Dedifferentiated amniotic fluid mesenchymal stem cell (primary cell): Measurements from ENCODE around the gene WNT9B.

Source experiments
- DNase-seq: peaks from one replicate; pipeline ENCODE4 v3.0.0-alpha.2; 2016; ENCODE audit errors: extremely low spot score

Gene WNT9B

DNA sequence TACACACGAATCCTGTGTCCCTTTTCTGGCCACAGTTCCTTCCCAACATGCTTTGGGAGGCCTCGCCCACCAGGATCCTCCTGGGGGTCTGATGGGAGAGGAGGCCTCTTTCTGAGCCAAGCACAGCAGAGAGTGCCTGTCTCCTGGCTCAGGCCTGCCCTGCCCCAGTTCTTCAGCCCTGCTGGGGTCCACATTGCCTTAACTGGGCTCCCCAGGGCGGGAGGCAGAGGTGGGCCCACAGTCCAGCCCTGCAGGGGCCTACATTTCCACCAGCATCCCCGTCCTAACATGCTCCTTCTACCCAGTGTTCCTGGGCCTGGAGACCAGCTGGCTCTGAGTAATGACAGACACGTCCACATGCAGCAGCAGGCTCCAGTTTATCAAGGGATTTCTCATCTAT is 29.6 kb downstream of the WNT9B start:
- no peak for DNase-seq

DNA sequence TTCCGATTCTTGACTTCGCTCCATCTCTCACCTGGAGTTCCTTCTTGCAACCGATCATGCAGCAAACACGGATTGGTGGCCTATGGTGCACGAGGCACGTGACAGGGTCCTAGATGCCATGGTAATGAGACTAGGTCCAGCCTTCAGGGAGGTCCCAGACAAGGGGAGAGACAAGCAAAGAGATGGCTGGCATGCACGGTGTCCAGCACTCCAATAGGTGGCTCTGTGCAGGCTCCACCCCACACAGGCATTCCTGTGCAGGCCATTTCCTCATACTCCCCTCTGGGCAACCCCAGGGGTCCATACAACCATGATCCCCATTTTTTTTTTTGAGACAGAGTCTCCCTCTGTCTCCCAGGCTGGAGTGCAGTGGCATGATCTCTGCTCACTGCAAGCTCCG is 31.3 kb downstream of the WNT9B start:
- no peak for DNase-seq

DNA sequence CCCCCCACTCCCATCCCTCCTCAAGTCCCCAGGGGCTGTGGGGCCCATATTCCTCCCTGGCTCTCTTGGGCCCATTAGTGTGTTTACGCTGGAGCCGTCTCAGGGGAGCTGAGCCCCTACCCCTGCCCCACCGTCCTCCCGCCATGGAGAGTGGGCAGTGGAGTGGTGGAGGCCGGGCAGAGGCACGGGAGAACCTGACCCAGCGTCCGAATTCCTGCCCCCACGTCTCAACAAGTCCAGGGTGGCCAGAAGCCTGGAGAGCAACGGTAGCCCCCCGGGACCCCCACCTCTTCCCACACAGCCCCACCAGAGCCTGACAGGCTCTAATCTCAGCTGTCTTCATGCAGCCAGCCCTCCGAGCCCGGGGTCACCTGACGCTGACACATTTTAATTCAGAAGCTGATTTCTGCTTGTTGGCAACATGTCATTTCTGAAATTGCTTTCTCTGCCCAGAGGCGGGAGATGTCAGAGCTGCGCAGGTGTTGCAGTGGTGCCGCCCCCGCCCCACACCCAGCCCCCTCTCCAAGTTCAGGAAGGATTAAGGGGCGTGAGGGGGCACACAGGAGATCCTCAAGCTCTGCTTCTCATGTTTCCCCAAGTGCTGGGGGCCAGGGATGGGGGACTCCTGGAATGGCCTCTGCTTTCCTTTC is 32.6 kb downstream of the WNT9B start:
- DNase-seq, result no peak

DNA sequence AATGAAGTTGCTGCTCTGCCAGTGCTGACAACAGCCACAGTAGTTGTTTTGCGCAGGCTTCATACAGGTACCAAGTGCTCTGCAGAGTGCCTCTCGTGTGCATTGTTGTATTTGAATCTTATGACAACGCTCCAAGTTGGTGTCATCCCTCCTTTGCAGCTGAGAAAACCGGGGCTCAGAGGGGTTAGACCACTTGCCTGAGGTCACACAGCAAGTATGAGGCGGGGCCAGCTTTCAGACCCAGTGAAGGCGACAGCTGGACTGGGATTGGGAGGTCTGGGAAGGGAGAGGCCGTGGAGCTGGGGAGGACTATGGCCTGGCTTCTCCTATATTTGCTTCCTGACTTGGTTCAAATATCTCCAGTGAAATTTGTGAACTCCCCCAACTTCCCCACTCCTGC is 33.2 kb downstream of the WNT9B start:
- DNase-seq, result no peak

DNA sequence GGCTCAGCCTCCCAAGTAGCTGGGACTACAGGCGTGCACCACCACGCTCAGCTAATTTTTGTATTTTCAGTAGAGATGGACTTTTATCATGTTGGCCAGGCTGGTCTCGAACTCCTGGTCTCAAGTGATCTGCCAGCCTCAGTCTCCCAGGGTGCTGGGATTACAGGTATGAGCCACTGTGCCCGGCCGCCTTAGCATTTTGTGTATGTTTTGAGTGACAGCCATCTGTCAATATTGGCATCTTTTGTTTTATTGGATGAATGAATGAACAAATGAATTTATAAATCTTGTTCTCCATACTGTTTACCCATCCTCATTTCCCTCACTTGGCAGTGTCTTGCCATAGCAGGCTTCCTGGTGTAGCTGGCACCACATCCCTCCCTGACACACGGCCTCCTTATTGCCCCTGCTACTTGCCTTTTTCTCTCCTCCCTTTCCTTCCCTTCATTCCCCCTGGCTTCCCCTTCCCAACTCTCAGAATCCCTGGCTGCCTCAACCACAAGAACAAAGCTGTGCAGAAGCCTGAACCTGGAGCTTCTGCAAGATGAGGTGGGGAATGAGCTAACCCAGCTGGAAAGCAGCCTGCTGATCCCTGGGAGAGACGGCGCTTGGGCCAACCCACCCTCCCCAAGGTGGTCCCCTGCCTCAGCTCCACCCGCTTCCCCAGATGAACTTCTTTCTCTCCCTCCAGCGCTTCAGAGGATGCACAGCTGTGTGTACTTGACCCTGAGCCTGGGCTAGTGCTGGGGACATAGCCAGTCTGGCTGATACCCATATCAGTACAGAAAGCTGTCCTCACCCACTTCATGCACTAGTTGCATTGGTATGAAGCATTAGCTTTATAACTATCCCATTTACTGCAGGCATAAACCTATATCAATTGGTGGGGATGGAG is 34.3 kb downstream of the WNT9B start:
- DNase-seq, result no peak

DNA sequence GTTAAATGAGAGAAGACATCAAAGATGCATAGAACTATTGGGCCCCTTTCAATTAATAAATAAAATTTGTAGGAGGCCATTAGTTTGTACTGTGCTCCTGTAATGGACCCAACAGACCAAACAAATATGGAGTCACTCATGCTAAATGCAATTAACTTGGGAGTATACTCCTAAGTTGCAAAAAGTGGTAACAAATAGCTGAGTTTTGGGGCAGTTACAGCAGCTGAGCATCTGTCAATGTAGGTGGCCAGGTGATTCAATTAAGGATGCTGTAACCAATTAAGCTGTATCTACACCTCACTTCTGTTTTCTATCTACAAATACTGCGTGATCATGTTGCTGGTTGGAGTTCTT is 34.9 kb downstream of the WNT9B start:
- no peak for DNase-seq

DNA sequence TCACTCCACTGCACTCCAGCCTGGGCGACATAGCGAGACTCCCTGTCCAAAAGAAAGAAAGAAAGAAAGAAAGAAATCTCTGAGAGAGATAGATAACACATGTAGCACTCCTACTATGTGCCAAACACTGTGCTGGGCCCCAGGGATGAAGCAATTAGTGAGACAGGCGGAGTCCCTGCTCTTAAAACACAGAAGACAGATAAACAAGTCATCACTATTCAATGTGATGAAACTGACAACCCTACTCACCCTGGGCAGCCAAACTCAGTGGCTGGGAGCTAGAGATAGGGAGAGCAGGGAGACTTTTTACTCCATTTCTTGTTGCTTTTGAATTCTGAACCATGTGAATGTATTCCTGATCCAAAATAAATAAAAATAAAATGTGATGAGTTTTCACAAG is 36.3 kb downstream of the WNT9B start:
- DNase-seq, result no peak

DNA sequence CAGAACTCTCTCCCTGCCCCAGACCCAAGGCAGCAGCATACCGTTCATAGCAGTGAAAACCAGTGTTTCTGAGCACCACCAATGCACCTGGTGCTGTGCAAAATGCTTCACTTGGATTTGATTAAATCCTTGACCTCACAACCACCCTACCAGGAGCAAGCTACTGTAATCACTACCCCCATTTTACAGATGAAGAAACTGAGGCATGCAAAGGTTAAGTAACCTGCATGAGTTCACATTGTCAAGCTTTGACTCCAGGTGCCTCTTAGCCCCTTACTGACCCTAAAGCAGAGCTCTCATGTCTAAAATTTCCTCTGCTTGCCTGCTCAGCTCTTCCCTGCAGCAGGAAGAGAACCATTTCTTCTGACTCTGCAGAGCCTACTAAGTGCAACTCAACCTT is 37.3 kb downstream of the WNT9B start:
- no peak for DNase-seq

DNA sequence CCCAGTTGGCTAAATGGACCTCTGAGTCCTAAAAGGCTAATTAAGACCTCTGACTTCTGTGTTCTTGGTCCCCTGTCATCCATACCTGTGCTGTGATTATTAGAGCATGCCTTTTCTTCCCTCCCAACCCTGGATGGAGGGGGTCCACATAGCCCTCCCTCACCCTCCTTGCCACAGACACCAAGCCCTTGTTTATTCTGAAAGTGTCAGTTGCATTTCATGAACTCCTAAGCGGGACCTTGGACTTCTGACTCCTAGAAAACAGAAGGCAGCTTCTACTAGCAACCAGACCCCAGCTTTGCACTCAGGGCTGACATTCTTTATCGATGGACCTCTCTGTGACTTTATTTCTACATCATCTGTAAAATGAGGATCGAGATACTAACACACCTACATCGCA is 38.1 kb downstream of the WNT9B start:
- no peak for DNase-seq

DNA sequence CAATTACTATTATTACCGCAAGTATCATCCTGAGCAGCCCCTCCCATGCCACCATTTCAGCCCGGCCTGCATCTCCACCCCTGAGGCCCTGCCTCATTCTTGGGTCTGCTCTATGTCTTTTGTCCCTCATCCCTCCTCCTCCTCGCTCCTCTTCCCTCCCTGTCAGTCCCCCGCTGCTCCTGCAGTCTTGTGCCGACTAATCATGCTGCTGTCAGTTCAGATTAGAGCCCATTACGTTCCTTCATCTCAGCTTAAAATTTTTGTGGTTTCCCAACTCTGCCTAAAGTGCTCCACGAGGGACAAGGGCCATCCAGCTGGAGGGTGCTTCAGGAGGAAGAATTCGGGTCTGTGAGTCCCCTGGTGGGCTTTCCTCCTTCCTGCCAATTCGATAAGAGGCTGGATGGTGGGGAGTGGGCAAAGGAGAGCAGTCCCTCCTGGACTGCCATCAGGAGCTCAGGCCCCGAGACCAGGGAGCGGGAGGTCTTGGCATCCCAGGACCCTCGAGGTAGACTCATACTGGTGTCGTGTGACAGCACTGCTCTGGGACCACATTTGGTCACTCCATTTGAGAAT is 38.7 kb downstream of the WNT9B start:
- no peak for DNase-seq

DNA sequence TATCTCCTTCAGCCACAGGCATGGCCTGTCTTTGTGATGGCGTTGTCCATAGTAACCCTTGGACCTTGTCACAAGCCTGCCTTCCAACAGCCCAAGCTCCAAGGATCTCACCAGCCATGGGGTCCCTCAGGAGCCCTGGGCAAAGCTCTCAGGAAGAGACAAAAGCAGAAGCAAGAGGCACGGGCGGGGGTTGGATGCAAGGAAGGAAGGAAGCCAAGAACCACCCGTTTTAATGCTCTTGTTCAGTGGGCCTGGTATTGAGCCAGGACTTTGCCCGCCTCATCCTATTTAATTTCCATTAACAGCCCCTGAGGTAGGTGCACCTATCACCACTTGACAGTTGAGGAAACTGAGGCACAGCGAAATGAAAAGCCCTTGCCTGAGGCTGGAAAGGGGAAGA is 39.3 kb downstream of the WNT9B start:
- no peak for DNase-seq

DNA sequence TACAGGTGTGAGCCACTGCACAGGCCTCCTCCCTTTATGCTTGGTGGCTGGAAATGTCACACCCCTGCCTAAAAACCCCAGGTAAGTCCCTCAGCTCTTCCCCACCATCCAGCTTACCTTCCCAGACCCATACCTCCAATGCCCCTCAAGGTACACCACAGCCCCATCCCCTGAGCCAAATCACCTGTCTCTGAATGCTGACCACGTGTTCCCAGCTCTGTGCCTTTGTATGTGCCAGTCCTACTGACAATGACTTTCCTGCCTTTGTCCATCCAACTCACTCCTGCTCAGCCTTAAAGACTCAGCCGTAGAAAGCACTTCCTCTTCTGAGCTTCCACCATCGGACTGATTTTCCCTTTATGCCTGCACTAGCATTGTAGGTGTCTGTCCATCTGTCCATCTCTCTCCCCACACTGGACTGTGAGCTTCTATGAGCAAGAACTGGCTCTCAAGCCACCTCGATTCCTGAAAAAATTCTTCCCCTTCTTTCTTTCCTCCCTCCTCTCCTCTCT is 40.9 kb downstream of the WNT9B start:
- no peak for DNase-seq

DNA sequence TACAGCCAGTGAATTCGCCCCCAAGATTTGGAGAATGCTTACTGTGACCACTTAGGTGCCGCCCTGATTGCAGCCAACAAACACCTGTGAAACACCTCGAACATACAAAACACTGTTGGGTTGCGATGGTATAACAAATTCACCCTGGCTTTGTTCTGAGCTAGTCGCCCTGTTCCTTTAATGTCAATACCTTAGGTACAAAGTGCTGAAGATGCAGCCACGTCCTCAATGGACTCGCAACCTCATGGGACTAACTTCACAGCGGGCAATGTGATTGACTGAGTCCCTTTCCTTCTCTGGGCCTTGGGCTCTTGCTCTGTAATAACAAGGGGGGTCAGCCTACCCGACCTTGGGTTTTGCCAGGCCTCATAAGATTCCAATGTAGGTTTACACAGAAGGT is 42.6 kb downstream of the WNT9B start:
- no peak for DNase-seq

DNA sequence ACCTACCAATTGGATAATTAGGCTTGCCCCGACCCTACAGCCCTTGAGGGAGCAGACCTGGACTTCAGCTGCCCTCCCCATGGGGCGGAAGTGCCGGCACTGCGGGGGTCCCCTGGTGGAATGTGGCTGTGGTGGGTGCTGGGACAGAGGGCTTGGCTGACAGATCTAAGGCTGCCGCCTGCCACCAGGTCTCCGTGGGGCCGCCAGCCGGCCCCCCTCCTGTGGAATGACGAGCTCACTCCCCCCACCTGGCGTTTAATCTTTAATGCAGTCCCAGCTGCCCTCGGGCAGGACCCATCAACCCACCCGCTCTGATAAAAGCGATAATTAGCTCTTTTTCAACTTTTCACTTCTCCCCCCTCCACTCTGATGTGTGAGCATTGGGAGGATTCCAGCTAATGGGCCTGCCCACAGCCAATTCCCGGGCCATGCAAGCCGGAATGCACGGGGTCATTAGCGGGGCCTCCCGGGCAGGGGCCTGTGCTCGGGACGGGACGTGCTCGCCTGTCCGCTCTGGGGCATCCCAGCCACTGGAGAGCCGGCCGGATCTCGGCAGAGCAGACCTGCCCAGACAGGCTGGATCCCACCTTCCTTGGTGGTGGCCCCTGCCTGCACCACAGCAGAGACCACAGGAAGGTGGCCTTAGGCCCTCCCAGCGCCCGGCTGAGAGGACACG is 43.2 kb downstream of the WNT9B start:
- no peak for DNase-seq

DNA sequence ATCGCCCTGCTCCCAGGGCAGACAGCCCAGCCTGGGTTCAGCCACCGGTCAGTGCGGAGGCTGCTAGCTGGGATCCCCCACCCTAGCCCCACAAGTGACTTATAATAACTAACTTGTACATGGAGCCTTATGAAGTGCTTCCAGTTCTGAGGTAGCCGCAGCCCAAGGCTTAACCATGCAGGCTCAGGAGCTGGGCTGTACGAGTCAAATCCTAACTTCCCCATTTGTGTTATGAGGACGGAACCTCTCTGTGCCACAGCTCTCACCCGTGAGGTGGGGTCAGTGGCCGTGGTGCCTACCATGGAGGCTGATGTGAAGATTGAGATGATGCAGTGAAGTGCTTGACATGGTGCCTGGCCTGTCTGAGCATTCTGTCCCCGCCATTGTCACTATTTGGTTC is 43.8 kb downstream of the WNT9B start:
- no peak for DNase-seq

DNA sequence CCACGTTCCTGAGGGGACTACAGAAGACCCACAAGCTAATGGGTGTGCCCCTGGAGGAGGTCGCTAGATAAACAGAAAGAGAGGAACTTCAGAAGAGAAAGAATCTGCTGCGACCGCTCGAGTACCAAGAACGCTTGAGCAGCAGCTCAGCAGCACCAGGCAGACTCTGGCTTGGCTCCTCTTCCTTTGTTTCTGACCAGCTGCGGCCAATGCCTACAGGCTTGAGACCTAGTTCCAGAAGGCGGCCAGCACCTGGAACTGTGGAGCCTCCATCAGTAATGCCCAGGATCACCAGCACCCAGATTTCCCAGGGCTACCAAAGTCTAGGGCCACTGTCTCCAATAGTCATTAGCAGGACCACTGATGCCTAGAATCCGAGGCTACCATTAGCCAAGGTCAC is 45.6 kb downstream of the WNT9B start:
- DNase-seq, result no peak

DNA sequence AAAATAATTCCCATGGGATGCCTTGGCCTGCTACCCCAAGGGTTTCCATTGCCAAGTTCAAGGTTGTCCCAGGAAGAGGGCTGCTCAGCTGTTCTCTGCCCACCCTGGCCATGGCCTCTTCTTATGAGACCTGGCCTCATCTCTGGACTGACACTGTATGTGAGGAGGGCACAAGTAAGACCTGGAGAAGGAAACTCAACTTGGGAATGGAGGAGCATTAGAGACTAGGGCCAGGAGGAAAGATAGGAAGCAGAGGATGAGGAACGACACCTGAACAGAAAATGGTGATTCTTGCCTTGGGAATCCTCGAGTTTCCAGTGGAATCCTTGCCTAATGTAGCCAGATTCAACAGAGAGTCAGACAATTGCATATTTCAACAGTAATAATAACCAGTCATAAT is 47.0 kb downstream of the WNT9B start:
- DNase-seq, result no peak

DNA sequence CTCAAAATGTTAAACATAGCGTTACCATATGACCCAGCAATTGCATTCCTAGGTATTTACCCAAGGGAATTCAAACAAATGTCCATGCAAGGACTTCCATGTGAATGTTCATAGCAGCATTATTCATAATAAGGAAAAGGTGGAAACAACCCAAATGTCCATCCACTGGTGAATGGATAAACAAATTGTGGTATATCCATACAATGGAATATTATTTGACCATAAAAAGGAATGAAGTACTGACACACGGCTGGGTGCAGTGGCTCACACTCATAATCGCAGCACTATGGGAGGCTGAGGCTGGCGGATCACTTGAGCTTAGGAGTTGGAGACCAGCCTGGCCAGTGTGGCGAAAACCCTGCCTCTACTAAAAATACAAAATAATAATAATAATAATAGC is 47.5 kb downstream of the WNT9B start:
- DNase-seq, result no peak

DNA sequence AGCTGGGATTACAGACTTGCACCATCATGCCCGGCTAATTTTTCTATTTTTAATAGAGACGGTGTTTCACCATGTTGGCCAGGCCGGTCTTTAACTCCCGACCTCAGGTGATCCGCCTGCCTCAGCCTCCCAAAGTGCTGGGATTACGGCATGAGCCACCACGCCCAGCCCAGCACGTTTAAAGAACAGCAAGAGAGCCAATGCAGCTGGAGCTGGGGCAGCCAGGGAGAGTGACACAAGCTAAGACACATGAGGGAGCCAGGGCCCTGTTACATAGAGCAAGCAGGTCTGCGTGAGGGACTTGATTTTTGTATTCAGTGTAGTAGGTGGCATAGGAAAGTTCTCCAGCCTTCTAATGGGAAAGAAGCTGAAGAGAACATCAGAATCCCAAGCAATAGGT is 49.9 kb downstream of the WNT9B start:
- DNase-seq, result no peak

DNA sequence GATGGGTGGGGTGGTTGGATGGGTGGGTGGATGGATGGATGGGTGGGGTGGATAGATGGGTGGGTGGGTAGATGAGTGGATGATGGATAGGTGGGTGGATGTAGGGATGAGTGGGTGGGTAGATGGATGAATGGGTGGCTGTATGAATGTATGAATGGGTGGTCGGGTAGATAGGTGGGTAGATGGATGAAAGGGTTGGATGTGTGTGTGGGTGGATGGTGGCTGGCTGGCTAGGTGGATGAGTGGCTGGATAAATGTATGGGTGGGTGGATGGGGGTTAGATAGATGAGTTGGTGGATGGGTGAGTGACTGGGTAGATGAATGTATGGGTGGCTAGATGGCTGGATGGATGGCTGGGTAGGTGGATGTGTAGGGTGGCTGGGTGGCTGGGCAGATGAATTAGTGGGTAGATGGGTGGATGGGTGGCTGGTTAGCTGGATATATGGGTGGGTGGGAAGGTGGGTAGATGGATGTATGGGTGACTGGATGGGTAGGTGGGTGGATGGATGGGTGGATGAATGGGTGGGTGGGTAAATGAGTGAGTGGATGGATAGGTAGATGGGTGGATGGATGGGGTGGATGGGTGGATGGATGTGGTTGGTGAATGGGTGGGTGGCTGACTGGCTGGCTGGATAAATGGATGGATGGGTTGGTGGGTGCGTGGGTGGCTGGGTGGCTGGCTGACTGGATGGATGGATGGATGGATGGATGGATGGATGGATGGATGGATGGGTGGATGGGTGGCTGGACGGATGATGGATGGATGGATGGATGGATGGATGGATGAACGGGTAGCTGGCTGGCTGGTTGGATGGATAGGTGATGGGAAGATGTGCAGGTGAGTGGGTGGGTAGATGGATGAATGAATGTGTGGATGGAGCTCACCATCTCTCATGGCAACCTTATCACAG is 52.6 kb downstream of the WNT9B start:
- no peak for DNase-seq

DNA sequence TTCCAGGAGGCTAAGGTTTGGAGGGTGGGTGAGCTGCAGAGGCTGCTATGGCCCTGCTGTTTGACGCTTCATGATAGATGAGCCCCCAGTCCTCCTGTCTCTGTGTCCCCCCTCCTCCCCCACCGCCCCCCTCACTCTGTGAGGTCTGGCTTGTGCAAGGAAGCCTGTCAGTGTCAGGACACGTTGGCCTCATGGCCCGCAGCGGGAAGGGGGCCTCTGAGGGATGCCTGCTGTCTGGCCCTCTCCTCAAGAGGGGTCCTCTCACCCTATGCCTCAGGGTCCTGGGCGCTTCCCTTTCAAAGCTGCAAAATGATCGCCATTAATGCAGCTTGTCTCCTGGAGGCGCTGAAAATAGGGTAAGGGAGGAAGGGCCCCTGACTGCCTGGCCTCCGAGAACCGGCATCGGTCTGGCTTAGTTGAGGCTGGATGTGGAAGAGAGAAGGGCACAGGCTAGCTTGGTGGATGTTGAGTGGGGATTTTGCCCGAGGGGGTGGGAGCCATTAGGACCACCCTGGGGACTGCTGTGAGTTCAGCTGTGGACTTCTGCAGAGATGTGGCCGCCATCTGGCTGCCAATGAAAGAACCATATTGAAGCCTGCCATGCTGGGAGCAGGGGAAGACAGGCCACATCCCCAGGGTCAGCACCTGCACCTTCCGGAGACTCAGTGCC is 56.8 kb downstream of the WNT9B start:
- no peak for DNase-seq
